IMR-90 (cell line): Measurements from ENCODE around the gene AADAC. TPM values are rescaled to one million over a fixed set of nuclear protein-coding genes. Genes with fewer than 3 reads are reported as not detected.

Source experiments
- ATAC-seq: fragments of 200-7000 bp; cut with Tn5 transposase; 2 replicates; pipeline ENCODE4 v1.9.1; 2020; ENCODE audit warnings: low read depth, mild to moderate bottlenecking, moderate library complexity
- BruUV-seq: library from RNA; stranded (reverse); fragments of 400-500 nt; replicated peaks from 2 replicates; lab custom pipeline; 2021; lab: Mats Ljungman, UMichigan
- CTCF ChIA-PET: fragments of 300-600 bp; formaldehyde crosslinking; extraction: SDS; loops from one replicate; lab custom pipeline; 2021; ENCODE audit warnings: antibody characterized with exemption; lab: Yijun Ruan, JAX
- POLR2A ChIA-PET: fragments of 300-600 bp; sonication (Branson Sonifier 250); formaldehyde crosslinking; loops from one replicate; lab custom pipeline; 2022; ENCODE audit warnings: antibody characterized with exemption; ENCODE audit not compliant: unreplicated experiment; lab: Charles Lee
- DNase-seq: peaks from one replicate; pipeline ENCODE4 v3.0.0; 2013
- H2AFZ ChIP-seq: replicated peaks from 2 replicates; pipeline ENCODE3; 2013; ENCODE audit warnings: low read length, mild to moderate bottlenecking; ENCODE audit not compliant: poor library complexity
- H2AK5ac ChIP-seq: 2 replicates; pipeline ENCODE4 v1.6.1; 2013; ENCODE audit warnings: low read depth, low read length, inconsistent platforms
- H2AK9ac ChIP-seq: replicated peaks from 2 replicates; pipeline ENCODE3; 2013; ENCODE audit warnings: mild to moderate bottlenecking, low read depth, low read length, moderate library complexity; ENCODE audit not compliant: poor library complexity
- H2BK120ac ChIP-seq: 2 replicates; pipeline ENCODE4 v1.6.1; 2013; ENCODE audit warnings: low read depth, low read length, inconsistent platforms
- H2BK15ac ChIP-seq: 3 replicates; pipeline ENCODE4 v1.6.1; 2013; ENCODE audit warnings: low read depth, low read length, inconsistent platforms
- H2BK20ac ChIP-seq: 2 replicates; pipeline ENCODE4 v1.6.1; 2013; ENCODE audit warnings: low read depth, mild to moderate bottlenecking, inconsistent platforms, low read length, moderate library complexity
- H2BK5ac ChIP-seq: 2 replicates; pipeline ENCODE4 v1.6.1; 2013; ENCODE audit warnings: mild to moderate bottlenecking, low read depth, low read length, inconsistent platforms; ENCODE audit not compliant: poor library complexity, severe bottlenecking
- H3K14ac ChIP-seq: replicated peaks from 2 replicates; pipeline ENCODE4 v1.6.1; 2013; ENCODE audit warnings: low read depth, low read length, inconsistent platforms
- H3K18ac ChIP-seq: 2 replicates; pipeline ENCODE4 v1.6.1; 2013; ENCODE audit warnings: low read depth, low read length, control low read depth
- H3K23ac ChIP-seq: 2 replicates; pipeline ENCODE4 v1.6.1; 2013; ENCODE audit warnings: low read depth, low read length, inconsistent platforms
- H3K27ac ChIP-seq: 2 replicates; pipeline ENCODE4 v1.5.1; 2013; ENCODE audit warnings: mild to moderate bottlenecking, control low read depth, low read length; ENCODE audit not compliant: insufficient read depth
- H3K27me3 ChIP-seq: 2 replicates; pipeline ENCODE4 v1.6.1; 2013; ENCODE audit warnings: low read length; ENCODE audit not compliant: control insufficient read depth, insufficient read depth
- H3K36me3 ChIP-seq: 2 replicates; pipeline ENCODE4 v1.6.1; 2013; ENCODE audit warnings: low read length, mixed read lengths; ENCODE audit not compliant: control insufficient read depth, insufficient read depth
- H3K4ac ChIP-seq: 2 replicates; pipeline ENCODE4 v1.6.1; 2013; ENCODE audit warnings: low read depth, low read length, inconsistent platforms
- H3K4me1 ChIP-seq: 2 replicates; pipeline ENCODE4 v1.6.1; 2013; ENCODE audit warnings: low read length, mixed read lengths; ENCODE audit not compliant: control insufficient read depth, insufficient read depth
- H3K4me2 ChIP-seq: 2 replicates; pipeline ENCODE4 v1.6.1; 2013; ENCODE audit warnings: low read depth, mild to moderate bottlenecking, control low read depth, low read length, moderate library complexity
- H3K4me3 ChIP-seq: 2 replicates; pipeline ENCODE4 v1.5.1; 2013; ENCODE audit warnings: low read depth, mild to moderate bottlenecking, control low read depth, low read length, moderate library complexity; ENCODE audit not compliant: insufficient read depth
- H3K56ac ChIP-seq: 2 replicates; pipeline ENCODE4 v1.6.1; 2013; ENCODE audit warnings: low read length, inconsistent platforms; ENCODE audit not compliant: insufficient read depth; ENCODE audit errors: extremely low read depth
- H3K79me1 ChIP-seq, 2 experiments: 2 replicates each; pipeline ENCODE4 v1.6.1; 2013; ENCODE audit warnings: low read length in 2 of 2, inconsistent platforms in 1 of 2, low read depth in 1 of 2
- H3K9ac ChIP-seq: 2 replicates; pipeline ENCODE4 v1.6.1; 2013; ENCODE audit warnings: low read depth, low read length, control low read depth
- H3K9me1 ChIP-seq: 2 replicates; pipeline ENCODE4 v1.6.1; 2013; ENCODE audit warnings: low read length, inconsistent platforms; ENCODE audit not compliant: insufficient read depth
- H3K9me3 ChIP-seq: 2 replicates; pipeline ENCODE4 v1.6.1; 2013; ENCODE audit warnings: low read length; ENCODE audit not compliant: control insufficient read depth, insufficient read depth
- H4K20me1 ChIP-seq: 2 replicates; pipeline ENCODE4 v1.6.1; 2013; ENCODE audit warnings: low read length, inconsistent platforms; ENCODE audit not compliant: insufficient read depth
- H4K5ac ChIP-seq: 2 replicates; pipeline ENCODE4 v1.6.1; 2013; ENCODE audit warnings: mild to moderate bottlenecking, low read depth, low read length, control low read depth
- H4K8ac ChIP-seq, 2 experiments: 2 replicates each; pipeline ENCODE4 v1.6.1; 2013; ENCODE audit warnings: low read depth in 2 of 2, low read length in 2 of 2, control low read depth in 1 of 2, inconsistent platforms in 1 of 2
- H4K91ac ChIP-seq: 2 replicates; pipeline ENCODE4 v1.6.1; 2013; ENCODE audit warnings: low read depth, low read length, inconsistent platforms; ENCODE audit not compliant: insufficient read depth
- CEBPB ChIP-seq: IDR thresholded peaks from 2 replicates; pipeline ENCODE4 v1.6.1; 2012; ENCODE audit warnings: low read depth, low read length, improper control_type of control experiment
- CHD1 ChIP-seq: IDR thresholded peaks from 2 replicates; pipeline ENCODE4 v1.6.1; 2012; ENCODE audit warnings: low read depth, low read length, improper control_type of control experiment
- FOS ChIP-seq: fragments of 150-350 bp; IDR thresholded peaks from 2 replicates; pipeline ENCODE4 v1.6.1; 2016; ENCODE audit warnings: low read depth, low read length
- NFE2L2 ChIP-seq: fragments of 150-350 bp; IDR thresholded peaks from 2 replicates; pipeline ENCODE4 v1.6.1; 2016; ENCODE audit warnings: low read depth, mild to moderate bottlenecking, low read length
- WGBS, 2 experiments: methylation state at CpG; one replicate each; pipeline versions ENCODE4 v1.1.5 to v1.1.7; 2013; ENCODE audit warnings: missing lambda C conversion rate in 2 of 2; ENCODE audit not compliant: insufficient read length in 1 of 2; ENCODE audit errors: extremely low coverage in 2 of 2; 5-methylcytosine and 5-hydroxymethylcytosine counted together
- dilution Hi-C: fragments of 300-500 bp; cut with HindIII; formaldehyde crosslinking; loops from one replicate; pipeline ENCODE4 v1.14.3; 2018; ENCODE audit warnings: low sequenced_read_pairs; ENCODE audit not compliant: unreplicated experiment
- in situ Hi-C: fragments of 300-500 bp; cut with MboI; formaldehyde crosslinking; loops from 3 replicates; pipeline ENCODE4 v1.14.3; 2019; ENCODE audit warnings: low sequenced_read_pairs, inconsistent platforms, mixed read lengths
- intact Hi-C: fragments of 100-400 bp; cut with micrococcal nuclease; formaldehyde crosslinking; loops from 2 replicates; pipeline ENCODE4 v1.10.0; 2022
- polyA plus RNA-seq, 3 experiments: library from polyadenylated mRNA; depleted of rRNA; stranded (reverse); fragments of >200 nt; gene quantifications; 2 replicates each; pipeline ENCODE4 v1.2.3, GENCODE V29; 2012; ENCODE audit warnings: low replicate concordance in 1 of 3
- total RNA-seq: library from RNA; depleted of rRNA; stranded (reverse); fragments of >200 nt; gene quantifications from 2 replicates; pipeline ENCODE4 v1.2.3, GENCODE V29; 2012

Gene AADAC
- total and polyA plus RNA-seq, 2 of the 4 experiments (the other 2 are of a cell fraction): not detected

DNA sequence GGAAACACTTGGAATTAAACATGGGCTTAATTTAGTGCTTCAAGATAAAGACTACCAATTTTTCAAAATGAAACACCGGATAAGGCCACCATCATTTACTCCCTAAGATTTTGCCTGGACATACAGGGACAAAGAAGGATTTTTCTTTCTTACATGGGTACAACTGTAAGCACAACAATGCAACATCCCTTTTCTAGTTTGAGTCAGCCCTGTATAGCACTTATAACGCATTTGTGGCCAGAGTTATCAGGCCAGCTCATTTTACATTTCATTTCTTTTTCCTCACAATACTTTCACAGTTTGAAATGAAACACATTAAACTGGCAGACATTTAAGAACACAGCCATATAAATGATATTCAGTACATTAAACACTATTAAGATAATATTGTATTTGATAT is 49.7 kb downstream of the AADAC start:
- in situ Hi-C loops: no loop called here
- no peak for TF ChIP-seq CEBPB
- TF ChIP-seq CHD1: no peak
- TF ChIP-seq NFE2L2: no peak
- no peak for TF ChIP-seq FOS
- no peak overlapping the region for H2AK5ac ChIP-seq
- dilution Hi-C loops: no loop called here
- peak overlapping the region; percentile 58; the same call in 1 of the 2 replicates for H3K4ac ChIP-seq
- H3K27me3 ChIP-seq: no peaks in the 10 kb centered on the region
- 20% methylated on average over 1 of the region's 2 CpGs; no CpG with 5 or more reads in 1 of the 2 experiments for WGBS, 2 experiments
- peak overlapping the region; percentile 91 for H2BK120ac ChIP-seq
- peak; percentile 55 for DNase-seq
- H2AFZ ChIP-seq: no peak overlapping the region
- H2BK5ac ChIP-seq: peak overlapping the region; percentile 98
- no peaks in the 10 kb centered on the region for H4K20me1 ChIP-seq
- peak overlapping the region; percentile 95; the same call in 1 of the 2 replicates for H3K18ac ChIP-seq
- H3K27ac ChIP-seq: no peak overlapping the region
- no peaks in the 10 kb centered on the region for H3K36me3 ChIP-seq
- H2BK15ac ChIP-seq: peak overlapping the region; percentile 83; the same call in 1 of the 3 replicates
- no TSS peak for BruUV-seq
- intact Hi-C loops: no loop called here
- no peak overlapping the region for H2AK9ac ChIP-seq
- no peak overlapping the region for H3K9ac ChIP-seq
- no peak overlapping the region for H3K23ac ChIP-seq
- peaks cover 9% of the 10 kb centered on the region for H3K4me1 ChIP-seq
- ChIA-PET CTCF (no interaction called here), POLR2A (no interaction called here)
- H4K5ac ChIP-seq: peak overlapping the region; percentile 61; the same call in 1 of the 2 replicates
- no peak overlapping the region; the same call in 1 of the 2 replicates for H3K4me2 ChIP-seq
- no peak overlapping the region for H3K56ac ChIP-seq
- H2BK20ac ChIP-seq: peak overlapping the region; percentile 85; the same call in 1 of the 2 replicates
- H4K8ac ChIP-seq: peak overlapping the region; percentile 64
- no peaks in the 10 kb centered on the region for H3K9me3 ChIP-seq
- peak overlapping the region; percentile 54; the same call in 1 of the 2 replicates for H3K14ac ChIP-seq
- no peak overlapping the region; the same call in 1 of the 2 replicates for H4K91ac ChIP-seq
- H3K9me1 ChIP-seq: peaks cover 5% of the 10 kb centered on the region; the same call in 1 of the 2 replicates
- peak; percentile 56 for ATAC-seq
- H3K79me1 ChIP-seq: no peaks in the 10 kb centered on the region
- no peak overlapping the region for H3K4me3 ChIP-seq
